PFSK-1 (cell line): ENCODE data around the gene CCDC127.

Experiments used
- FOXP2 ChIP-seq: optimal IDR thresholded peaks from 2 replicates; pipeline ENCODE3; 2011; ENCODE audit warnings: borderline replicate concordance, control low read depth, inconsistent platforms; ENCODE audit not compliant: insufficient read depth; ENCODE audit errors: extremely low read length, extremely low read depth
- POLR2AphosphoS5 ChIP-seq: IDR thresholded peaks from 2 replicates; pipeline ENCODE4 v1.6.1; 2012; ENCODE audit warnings: low read depth, mild to moderate bottlenecking, control low read depth, low read length, moderate library complexity
- REST ChIP-seq, 2 experiments: IDR thresholded peaks; 2 replicates each; pipeline versions ENCODE4 v1.6.1 to v1.8.0; 2011 to 2012; ENCODE audit warnings: low read depth in 2 of 2, low read length in 2 of 2, control low read depth in 1 of 2, inconsistent platforms in 1 of 2, mild to moderate bottlenecking in 1 of 2, moderate library complexity in 1 of 2; ENCODE audit not compliant: insufficient read depth in 1 of 2
- SIN3A ChIP-seq: IDR thresholded peaks from 2 replicates; pipeline ENCODE4 v1.6.1; 2012; ENCODE audit warnings: mild to moderate bottlenecking, low read length, moderate library complexity, borderline replicate concordance; ENCODE audit not compliant: insufficient read depth
- TAF1 ChIP-seq: IDR thresholded peaks from 2 replicates; pipeline ENCODE4 v1.6.1; 2012; ENCODE audit warnings: low read length, control low read depth, borderline replicate concordance; ENCODE audit not compliant: insufficient read depth

The CCDC127 gene

GRCh38 chr5:201672-202071 is 16.3 kb downstream of the CCDC127 start:
- TF ChIP-seq FOXP2 (no peak), TAF1 (no peak), REST (IDR thresholded peaks at IDR 0.05; ENCODE audit: insufficient read depth in 1 of 2, low read depth in 2 of 2, low read length in 2 of 2) (no peak), SIN3A (no peak), POLR2AphosphoS5 (no peak)

- no peak for TF ChIP-seq FOXP2
- no peak for TF ChIP-seq TAF1
- TF ChIP-seq SIN3A: no peak
- no peak for TF ChIP-seq POLR2AphosphoS5
- TF ChIP-seq REST (IDR thresholded peaks at IDR 0.05; ENCODE audit: insufficient read depth in 1 of 2, low read depth in 2 of 2, low read length in 2 of 2): no peak
Measured at GRCh38 chr5:200985-201384, 17.0 kb downstream of the CCDC127 start.

- TF ChIP-seq FOXP2: no peak
- no peak for TF ChIP-seq REST (IDR thresholded peaks at IDR 0.05; ENCODE audit: insufficient read depth in 1 of 2, low read depth in 2 of 2, low read length in 2 of 2)
- TF ChIP-seq TAF1: no peak
- TF ChIP-seq POLR2AphosphoS5: no peak
- no peak for TF ChIP-seq SIN3A
Measured at GRCh38 chr5:199950-200645, 17.9 kb downstream of the CCDC127 start.

GRCh38 chr5:199197-199949 is 18.6 kb downstream of the CCDC127 start:
- TF ChIP-seq TAF1: no peak

GRCh38 chr5:198516-199196 is 19.3 kb downstream of the CCDC127 start:
- no peak for TF ChIP-seq SIN3A
- TF ChIP-seq REST (IDR thresholded peaks at IDR 0.05; ENCODE audit: insufficient read depth in 1 of 2, low read depth in 2 of 2, low read length in 2 of 2): no peak
- no peak for TF ChIP-seq POLR2AphosphoS5
- TF ChIP-seq FOXP2: no peak
- no peak for TF ChIP-seq TAF1
